Stimulated activated naive CD4-positive, alpha-beta T cell (primary cell): Measurements from ENCODE around the gene IKZF1.
"Not testable (repeated sequence)": the region's sequence is repeated elsewhere in the genome, so short reads cannot be mapped to it uniquely, and the experiment has no call there.

Experiments used
- DNase-seq, 6 experiments: peaks; one replicate each; lab custom pipeline; 2025; lab: John Stamatoyannopoulos, UW

The IKZF1 gene

DNA sequence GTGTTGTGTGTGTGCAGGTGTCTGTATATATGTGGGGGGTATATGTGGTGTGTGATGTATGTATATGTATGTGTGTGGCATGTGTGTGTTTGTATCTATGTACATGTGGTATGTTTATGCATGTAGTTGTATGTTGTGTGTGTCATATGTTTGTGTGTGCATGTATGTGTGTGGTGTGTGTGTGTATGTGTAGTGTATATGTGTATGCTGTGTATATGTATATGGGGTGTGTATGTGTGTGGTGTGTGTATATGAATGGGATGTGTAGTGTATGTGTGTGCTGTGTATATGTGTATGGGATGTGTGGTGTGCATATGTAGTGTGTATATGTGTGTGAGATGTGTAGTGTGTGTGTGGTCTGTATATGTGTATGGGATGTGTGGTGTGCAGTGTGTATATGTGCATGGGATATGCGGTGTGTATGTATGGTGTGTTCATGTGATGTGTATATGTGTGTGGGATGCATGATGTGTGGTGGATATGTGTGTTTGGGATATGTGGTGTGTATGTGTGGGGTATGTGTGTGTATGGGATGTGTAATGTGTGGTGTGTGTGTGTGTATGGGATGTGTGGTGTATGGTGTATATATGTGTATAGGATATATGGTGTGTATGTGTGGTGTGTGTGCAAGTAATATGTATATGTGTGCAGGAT lies 30.0 kb downstream of the IKZF1 start:
- DNase-seq, result no peak

- DNase-seq, result no peak
Observed at GRCh38 chr7:50335230-50335794, 30.8 kb downstream of the IKZF1 start.

- peak in 5 of 6 experiments; percentile 45 to 68 (median 66) for DNase-seq
Observed at GRCh38 chr7:50335795-50336754, 31.6 kb downstream of the IKZF1 start.

GRCh38 chr7:50336894-50337703 lies 32.6 kb downstream of the IKZF1 start:
- DNase-seq, result peak in 3 of 6 experiments; percentile 26 to 51 (median 48)

- not testable (repeated sequence) for DNase-seq
Observed at GRCh38 chr7:50339472-50339871, 35.0 kb downstream of the IKZF1 start.

DNA sequence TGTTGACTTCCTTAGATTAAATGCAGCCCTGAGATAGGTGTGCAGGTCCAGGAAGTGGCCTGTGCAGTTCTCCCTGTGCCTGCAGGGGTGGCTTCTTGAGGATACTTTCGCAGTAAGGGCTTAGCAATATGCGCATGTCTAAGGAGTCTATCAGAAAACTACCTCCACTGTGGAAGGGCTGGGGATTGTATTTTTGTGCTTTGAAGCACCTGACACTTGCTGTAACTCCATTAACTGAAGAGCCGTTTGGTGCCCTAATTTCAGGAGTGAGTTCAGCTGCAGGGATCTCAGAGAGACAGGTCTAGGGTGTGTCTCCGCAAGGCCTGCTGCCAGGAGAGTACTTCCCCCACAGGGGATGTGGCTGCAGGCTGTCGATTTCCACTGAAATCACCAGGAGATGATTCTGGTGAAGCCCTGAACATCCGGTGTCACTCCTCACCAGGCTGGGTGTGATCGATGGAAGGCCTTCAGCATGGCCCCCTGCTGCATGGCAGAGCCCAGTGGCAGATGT lies 35.5 kb downstream of the IKZF1 start:
- peak; percentile 20 to 72 (median 62) for DNase-seq

DNA sequence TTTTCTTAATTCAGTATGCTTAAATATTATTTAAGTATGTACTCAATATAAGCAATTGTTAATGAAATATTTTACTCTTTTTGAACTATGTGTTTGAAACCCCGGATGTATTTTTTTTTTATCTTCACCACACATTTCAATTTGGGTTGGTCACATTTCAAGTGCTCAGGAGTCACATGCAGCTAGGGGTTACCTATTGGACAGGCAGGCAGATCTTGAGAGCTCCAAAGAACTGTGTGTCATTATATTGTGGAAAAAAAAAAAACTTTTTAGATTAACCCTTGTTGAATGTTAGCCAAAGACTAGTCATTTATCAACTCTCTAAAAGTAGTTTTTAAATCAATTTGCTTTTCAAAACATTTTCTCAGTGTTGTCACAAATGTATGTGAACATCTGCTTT lies 37.2 kb downstream of the IKZF1 start:
- peak in 1 of 6 experiments; percentile 41 for DNase-seq

DNA sequence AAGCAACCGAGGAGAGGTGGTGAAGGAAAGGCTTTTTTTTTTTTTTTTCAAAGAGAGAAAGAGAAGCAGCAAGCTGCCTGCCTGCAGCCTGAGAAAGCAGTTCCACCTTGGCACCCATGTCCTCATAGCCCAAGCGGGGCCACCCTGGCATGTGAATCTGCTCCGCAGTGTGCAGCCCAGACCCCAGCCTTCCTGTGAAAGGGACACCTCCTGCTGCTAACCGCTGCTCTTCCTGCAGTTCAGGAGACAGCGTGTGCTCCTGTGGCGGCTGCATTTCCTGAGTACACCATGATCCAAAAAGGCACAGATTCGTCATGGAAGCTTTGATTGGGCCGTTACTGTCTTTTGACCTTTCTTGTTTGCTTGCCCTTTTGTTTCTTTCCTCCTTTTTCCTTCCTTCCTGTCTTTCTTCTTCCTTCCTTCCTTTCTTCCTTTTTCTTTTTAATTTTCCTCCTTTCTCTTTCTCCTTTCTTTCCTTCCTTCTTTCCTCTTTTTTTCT lies 38.1 kb downstream of the IKZF1 start:
- DNase-seq, result peak; percentile 38 to 62 (median 48)

- no peak for DNase-seq
Observed at GRCh38 chr7:50346545-50347497, 42.3 kb downstream of the IKZF1 start.

DNA sequence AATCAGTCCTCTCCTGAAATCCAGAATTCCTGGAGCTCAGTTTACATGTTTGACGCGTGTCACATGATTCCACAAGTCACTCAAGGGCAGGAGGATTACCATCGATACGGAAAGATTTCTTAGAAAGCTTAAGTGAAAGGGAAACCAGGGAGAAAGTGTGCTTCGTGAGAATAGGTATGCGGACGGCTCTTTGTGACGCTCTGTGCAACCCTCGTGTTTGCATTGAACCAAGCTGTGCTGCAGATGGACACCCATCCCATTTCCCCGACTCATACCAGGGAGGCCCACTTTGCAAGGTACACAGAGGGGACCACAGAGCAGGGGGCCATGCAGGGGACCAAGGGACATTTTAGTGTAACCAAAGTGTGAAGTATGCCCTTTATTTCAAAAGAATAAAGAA lies 43.2 kb downstream of the IKZF1 start:
- DNase-seq, result peak in 4 of 6 experiments; percentile 19 to 64 (median 44)

DNA sequence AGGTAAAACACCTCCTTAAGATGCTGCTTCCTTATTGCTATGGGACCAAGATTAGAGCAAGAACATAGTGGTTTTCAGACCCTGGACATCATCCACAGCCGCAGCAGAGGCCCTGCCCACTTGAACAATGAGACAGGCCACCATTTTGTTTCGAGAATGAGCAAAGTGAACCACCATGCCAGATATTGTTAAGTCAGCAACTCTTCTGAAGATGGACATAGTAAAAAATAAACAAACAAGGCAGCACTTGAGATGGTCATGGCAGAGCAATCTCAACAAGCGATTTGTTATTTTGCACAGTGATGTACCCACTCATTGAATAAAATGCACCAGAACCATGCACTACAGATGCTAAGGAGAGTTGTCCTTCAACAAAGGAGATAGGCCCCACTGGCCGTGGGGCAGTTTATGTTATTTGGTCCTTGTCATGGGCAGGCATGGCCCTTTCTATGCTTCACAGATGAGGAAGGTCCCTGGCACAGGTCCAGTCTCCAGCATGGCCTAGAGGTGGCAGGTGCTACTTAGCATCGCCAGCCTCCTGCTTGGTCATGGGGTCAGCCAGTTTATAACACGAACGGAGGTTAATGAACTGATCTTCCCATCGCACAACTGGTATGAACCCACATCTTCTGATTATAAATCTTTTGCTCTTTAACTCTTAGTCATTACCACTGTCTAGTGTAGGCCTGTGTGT lies 44.1 kb downstream of the IKZF1 start:
- DNase-seq, result no peak

DNA sequence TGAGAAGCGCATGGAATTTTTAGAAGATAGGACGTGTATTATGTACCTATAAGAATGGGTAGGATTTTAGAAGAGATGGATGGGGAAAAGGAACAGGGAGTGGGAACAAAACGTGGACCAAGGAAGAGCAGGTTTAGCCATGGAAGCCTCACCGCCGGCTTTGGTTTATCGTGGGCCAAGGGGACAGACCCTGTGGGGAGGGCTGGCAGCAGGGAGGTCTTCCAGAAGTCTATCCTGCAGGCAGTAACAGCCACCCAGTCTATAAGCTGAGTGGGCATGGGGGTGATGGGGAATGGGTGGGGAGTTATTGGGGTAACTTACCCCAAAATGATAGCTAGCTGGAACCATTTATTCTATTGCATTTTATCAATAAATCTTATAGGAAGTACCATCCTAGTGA lies 44.9 kb downstream of the IKZF1 start:
- DNase-seq, result no peak

- peak; percentile 37 to 69 (median 52) for DNase-seq
Observed at GRCh38 chr7:50349963-50350944, 45.7 kb downstream of the IKZF1 start.

DNA sequence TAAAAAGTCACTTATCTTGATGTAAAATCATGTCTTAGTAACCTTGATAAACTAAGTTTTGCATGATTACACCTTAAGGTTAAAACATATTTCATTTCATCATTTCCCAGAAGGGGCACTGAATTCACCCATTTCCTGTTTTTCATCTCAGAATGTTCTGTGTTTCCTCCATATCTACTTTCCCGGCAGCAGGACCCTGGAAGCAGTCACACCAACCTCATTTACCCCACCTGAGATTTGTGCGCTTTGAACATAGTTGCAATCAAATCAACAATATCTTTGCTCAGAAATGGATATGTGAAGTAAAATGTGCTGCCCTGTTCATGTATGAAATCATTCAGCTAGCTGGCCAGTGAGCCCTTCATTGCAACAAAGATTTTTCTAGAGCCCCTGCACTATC lies 46.8 kb downstream of the IKZF1 start:
- peak in 3 of 6 experiments; percentile 73 to 84 (median 77) for DNase-seq

GRCh38 chr7:50352282-50352681 lies 47.8 kb downstream of the IKZF1 start:
- DNase-seq, result peak in 2 of 6 experiments; percentile 33 to 52

DNA sequence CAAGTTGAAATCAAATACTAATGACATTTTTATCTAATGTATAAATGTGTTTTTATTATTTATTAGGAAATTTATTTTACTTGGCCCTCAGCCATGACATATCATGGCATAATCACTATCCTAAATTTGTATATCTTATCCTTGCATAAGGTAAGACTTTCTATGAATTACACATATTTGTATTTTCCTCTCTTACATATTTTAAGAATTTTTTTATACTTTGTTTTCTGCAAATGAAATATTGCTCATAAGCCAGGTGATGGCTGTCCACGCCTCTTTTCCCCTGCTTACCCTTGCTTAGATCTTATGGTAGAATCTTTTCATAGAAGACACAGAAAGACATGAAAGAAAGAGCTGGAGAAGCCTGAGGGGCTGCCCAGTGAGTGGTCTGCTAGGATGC lies 48.2 kb downstream of the IKZF1 start:
- DNase-seq, result no peak

- no peak for DNase-seq
Observed at GRCh38 chr7:50353201-50353600, 48.7 kb downstream of the IKZF1 start.

- DNase-seq, result peak in 1 of 6 experiments; percentile 16
Observed at GRCh38 chr7:50353894-50354595, 49.5 kb downstream of the IKZF1 start.
